PC-9 (cell line): ENCODE data around the gene CCR6.

Experiments used
- CTCF ChIP-seq: fragments of 200-600 bp; sonication (generic); conservative IDR thresholded peaks from 2 replicates; pipeline ENCODE4 v1.6.1; 2017; ENCODE audit warnings: mixed run types, antibody characterized with exemption, mild to moderate bottlenecking, moderate library complexity
- EZH2 ChIP-seq: fragments of 200-600 bp; sonication (generic); IDR thresholded peaks from 2 replicates; pipeline ENCODE4 v1.8.0; 2017; ENCODE audit warnings: antibody characterized with exemption, low read depth

DNA sequence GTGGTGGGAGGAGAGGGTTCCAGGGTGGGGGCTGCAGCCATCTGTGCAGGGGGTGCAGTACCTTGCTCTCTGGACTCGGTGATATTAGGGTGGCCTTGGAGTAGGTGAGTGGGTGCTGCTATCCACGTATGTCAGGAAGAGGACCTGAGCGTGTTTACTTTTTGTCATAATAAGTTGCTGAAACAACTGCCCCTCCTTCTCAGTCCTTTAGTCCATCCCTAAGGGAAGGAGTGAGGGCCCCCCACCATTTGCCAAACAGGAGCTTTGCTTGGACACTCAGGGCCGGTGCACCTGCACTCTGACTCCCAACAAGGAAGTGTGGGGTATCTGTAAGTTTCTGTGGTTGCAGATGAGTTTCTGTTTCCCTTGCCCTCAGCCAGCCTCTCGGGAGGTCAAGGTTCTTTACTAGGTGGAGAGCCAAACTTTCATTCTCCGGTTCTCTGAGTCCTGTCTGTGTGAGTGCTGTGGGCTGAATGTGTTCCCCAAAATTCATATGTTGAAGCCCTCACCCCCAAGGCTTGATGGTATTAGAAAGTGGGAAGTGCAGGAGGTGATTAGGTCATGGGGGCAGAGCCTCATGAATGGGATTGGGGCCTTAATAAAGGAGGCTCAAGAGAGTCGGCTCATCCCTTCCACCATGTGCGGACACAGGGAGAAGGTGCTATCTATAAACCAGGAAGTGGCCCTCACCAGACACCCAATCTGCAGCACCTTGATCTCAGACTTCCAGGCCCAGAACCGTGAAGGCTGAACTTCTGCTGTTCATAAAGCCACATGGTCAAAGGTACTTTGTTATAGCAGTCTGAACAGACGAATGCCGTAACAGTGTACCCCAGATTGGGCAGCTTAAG lies 19.6 kb upstream of the CCR6 start:
- TF ChIP-seq CTCF = no peak
- TF ChIP-seq EZH2 = no peak
